ENCODE measurements around the gene GABBR1. TPM values are rescaled to one million over a fixed set of nuclear protein-coding genes. Genes with fewer than 3 reads are reported as not detected.

GABBR1 gene
- total RNA-seq, 3 donors from 2014 or later = 26.1 to 49.2 (median 48.4) TPM

GRCh38 chr6:29651413-29652197 is 18.6 kb upstream of the GABBR1 start:
- no peak overlapping the region for H3K4me3 ChIP-seq
- DNase-seq (ENCODE audit: low spot score in 2 of 2) = no peak
- H3K36me3 ChIP-seq = no peaks in the 10 kb centered on the region
- intact Hi-C loops (cut with DNase I; ENCODE audit: low total_unique reads) = no loop called here
- no peaks in the 10 kb centered on the region for H3K9me3 ChIP-seq
- H3K27me3 ChIP-seq = no peaks in the 10 kb centered on the region
- H3K4me1 ChIP-seq = no peaks in the 10 kb centered on the region
- H3K27ac ChIP-seq = no peak overlapping the region
- no peak for TF ChIP-seq POLR2A (IDR thresholded peaks at IDR 0.05)
- TF ChIP-seq CTCF (IDR thresholded peaks at IDR 0.05) = peak; percentile 40 to 58 (median 57)

GRCh38 chr6:29649701-29650673 is 17.0 kb upstream of the GABBR1 start:
- Histone ChIP-seq H3K4me1 (no peaks in the 10 kb centered on the region), H3K36me3 (no peaks in the 10 kb centered on the region), H3K27me3 (no peaks in the 10 kb centered on the region), H3K9me3 (no peaks in the 10 kb centered on the region), H3K4me3 (peak overlapping the region; percentile 59 to 73 (median 60)), H3K27ac (peak overlapping the region; percentile 96 to 97)
- peak; percentile 86 to 98 (median 97) for TF ChIP-seq CTCF (IDR thresholded peaks at IDR 0.05)
- TF ChIP-seq POLR2AphosphoS5 (IDR thresholded peaks at IDR 0.05) = peak; percentile 91 to 97 (median 91)
- peak; percentile 67 for TF ChIP-seq POLR2A (IDR thresholded peaks at IDR 0.05)
- intact Hi-C loops (cut with DNase I; ENCODE audit: low total_unique reads) = no loop called here
- DNase-seq (ENCODE audit: low spot score in 2 of 2) = peak; percentile 99

GRCh38 chr6:29647927-29648642 is 15.1 kb upstream of the GABBR1 start:
- TF ChIP-seq POLR2AphosphoS5 (IDR thresholded peaks at IDR 0.05) (no peak), CTCF (IDR thresholded peaks at IDR 0.05) (peak in 2 of 3 donors; percentile 42 to 59), POLR2A (IDR thresholded peaks at IDR 0.05) (no peak)
- no peak overlapping the region for H3K27ac ChIP-seq
- DNase-seq (ENCODE audit: low spot score in 2 of 2) = no peak
- intact Hi-C loops (cut with DNase I; ENCODE audit: low total_unique reads) = no loop called here
- no peaks in the 10 kb centered on the region for H3K4me1 ChIP-seq
- H3K36me3 ChIP-seq = no peaks in the 10 kb centered on the region
- H3K27me3 ChIP-seq = no peaks in the 10 kb centered on the region
- H3K9me3 ChIP-seq = no peaks in the 10 kb centered on the region
- H3K4me3 ChIP-seq = no peak overlapping the region

- Histone ChIP-seq H3K36me3 (no peaks in the 10 kb centered on the region), H3K27me3 (no peaks in the 10 kb centered on the region), H3K4me1 (no peaks in the 10 kb centered on the region), H3K4me3 (no peak overlapping the region), H3K9me3 (no peaks in the 10 kb centered on the region), H3K27ac (no peak overlapping the region)
- no peak for DNase-seq (ENCODE audit: low spot score in 2 of 2)
- TF ChIP-seq CTCF (IDR thresholded peaks at IDR 0.05) = no peak
- TF ChIP-seq POLR2A (IDR thresholded peaks at IDR 0.05) = no peak
- no peak for TF ChIP-seq POLR2AphosphoS5 (IDR thresholded peaks at IDR 0.05)
- intact Hi-C loops (cut with DNase I; ENCODE audit: low total_unique reads) = no loop called here
Measured at GRCh38 chr6:29641430-29642148, 8.6 kb upstream of the GABBR1 start.

Measured in breast epithelium (tissue), 4 donors.